GM12891 (cell line): ENCODE data around the gene VPS11.

ENCODE experiments used
- DNase-seq: peaks from one replicate; pipeline ENCODE4 v3.0.0; 2011; ENCODE audit warnings: low spot score; ENCODE audit not compliant: insufficient read length
- FAIRE-seq: peaks from 2 replicates; lab custom pipeline; 2011; peaks lifted over from hg19 to GRCh38; lab: Jason Lieb, UNC
- PAX5 ChIP-seq: IDR thresholded peaks from 2 replicates; pipeline ENCODE4 v1.6.1; 2011; ENCODE audit warnings: low read length, moderate library complexity, mild to moderate bottlenecking; ENCODE audit not compliant: insufficient read depth, severe bottlenecking
- POLR2A ChIP-seq: IDR thresholded peaks from 2 replicates; pipeline ENCODE4 v1.6.1; 2011; ENCODE audit warnings: low read depth, low read length, control low read depth
- POLR2AphosphoS5 ChIP-seq: IDR thresholded peaks from 2 replicates; pipeline ENCODE4 v1.6.1; 2011; ENCODE audit warnings: low read depth, low read length, control low read depth
- POU2F2 ChIP-seq: IDR thresholded peaks from 2 replicates; pipeline ENCODE4 v1.6.1; 2011; ENCODE audit warnings: low read depth, mild to moderate bottlenecking, control low read depth, low read length, moderate library complexity
- SPI1 ChIP-seq: IDR thresholded peaks from 2 replicates; pipeline ENCODE4 v1.6.1; 2011; ENCODE audit warnings: low read depth, low read length, control low read depth
- TAF1 ChIP-seq: IDR thresholded peaks from 2 replicates; pipeline ENCODE4 v1.6.1; 2011; ENCODE audit warnings: low read depth, low read length, control low read depth

VPS11 gene

DNA sequence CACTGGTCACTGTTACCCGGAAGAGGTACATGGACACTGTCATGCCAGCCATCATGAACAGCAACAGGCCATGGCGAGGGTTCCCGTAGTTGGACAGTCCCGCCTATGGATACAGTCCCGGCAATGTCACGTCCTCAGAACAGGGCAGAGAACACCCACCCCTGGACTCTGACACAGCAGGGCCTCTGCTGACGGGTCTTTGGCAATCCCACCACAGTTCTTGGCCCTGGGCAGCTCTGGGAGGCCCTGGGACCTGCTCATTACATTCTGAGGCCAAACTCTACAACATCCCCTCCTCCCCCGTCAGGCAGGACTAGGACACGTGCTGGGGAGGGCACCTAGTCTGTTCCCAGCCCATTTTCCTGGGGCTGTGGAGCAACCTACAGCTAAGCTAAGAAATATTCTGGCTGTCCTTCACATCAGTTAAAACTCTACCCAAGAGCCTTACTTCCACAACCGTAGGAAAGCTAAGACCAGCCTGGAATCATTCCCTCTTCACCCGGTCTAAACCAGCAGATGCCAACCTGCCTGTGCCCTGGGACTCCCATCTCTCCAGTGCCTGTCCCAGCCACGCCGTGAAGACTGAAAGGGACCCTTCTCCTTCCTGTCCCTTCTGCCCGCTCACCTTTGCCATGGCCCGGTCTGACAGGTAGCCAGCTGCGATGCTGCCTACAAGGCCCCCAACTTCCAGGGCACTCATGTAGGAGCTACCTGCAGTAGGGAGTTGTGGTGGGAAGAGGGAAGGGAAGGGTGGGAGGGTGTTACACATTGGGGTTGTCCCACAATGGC is 41.4 kb upstream of the VPS11 start:
- DNase-seq: no peak
- TF ChIP-seq TAF1 (no peak), SPI1 (no peak), POU2F2 (no peak), POLR2AphosphoS5 (no peak), PAX5 (no peak), POLR2A (no peak)
- FAIRE-seq: no peak

DNA sequence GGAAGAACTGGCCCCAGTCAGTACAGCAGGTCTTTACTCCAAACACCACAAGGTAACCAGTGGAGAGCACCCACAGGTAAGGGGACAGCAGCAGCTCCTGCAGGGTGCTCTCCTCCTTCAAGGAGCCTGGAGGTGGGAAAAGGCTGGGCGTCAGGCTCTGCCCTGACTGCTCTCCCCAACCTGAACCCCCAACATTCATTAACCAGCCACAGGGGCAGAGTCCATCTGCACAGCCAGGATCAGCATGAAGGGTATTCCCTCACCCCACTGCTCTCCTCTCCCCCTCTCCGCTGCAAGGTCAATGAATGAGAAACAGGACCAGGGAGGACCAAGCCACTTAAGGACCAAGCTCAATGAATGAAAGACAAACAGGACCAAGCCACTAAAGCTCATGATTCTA is 40.6 kb upstream of the VPS11 start:
- FAIRE-seq (no peak), DNase-seq (no peak)
- TF ChIP-seq POLR2AphosphoS5 (no peak), TAF1 (no peak), PAX5 (no peak), POU2F2 (no peak), POLR2A (no peak), SPI1 (no peak)

DNA sequence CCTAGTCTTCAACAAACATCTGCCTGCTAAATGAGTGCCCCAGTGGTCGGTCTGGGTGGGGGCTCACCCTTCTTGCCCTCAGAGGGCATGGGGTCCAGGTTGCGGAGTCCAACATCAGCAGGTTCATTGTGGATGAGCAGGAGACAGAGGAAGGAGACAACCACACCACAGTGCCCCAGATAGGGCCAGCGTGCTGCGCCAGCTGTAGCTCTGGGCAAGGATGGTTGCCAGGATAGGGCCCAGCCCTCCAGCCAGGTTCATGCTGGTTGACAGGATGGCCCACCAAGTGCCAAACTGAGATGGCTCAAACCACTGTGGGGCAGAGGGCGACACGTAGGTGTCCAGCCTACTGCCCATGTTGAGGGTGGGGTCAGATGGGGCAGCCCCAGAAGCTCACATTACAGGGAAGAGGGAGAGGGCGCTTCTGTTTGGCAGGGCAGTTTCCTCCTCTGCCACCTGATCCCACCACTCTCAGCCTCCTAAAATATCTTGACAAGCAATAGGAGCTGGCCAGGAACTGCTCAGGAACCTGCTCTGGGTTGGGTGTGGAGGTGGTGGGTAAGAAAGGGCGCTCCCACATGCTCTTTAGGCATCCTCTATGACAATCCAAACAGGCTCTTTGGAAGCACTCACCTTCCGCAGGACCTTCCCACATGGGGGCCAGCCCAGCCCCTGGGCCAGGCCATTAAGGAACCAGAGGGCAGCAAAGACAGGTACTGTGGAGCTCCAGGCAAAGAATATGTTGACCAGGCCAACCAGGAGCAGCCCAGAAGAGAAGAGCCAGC is 39.9 kb upstream of the VPS11 start:
- FAIRE-seq: no peak
- no peak for TF ChIP-seq TAF1
- no peak for TF ChIP-seq POLR2AphosphoS5
- TF ChIP-seq POU2F2: no peak
- TF ChIP-seq POLR2A: no peak
- TF ChIP-seq PAX5: no peak
- TF ChIP-seq SPI1: no peak
- no peak for DNase-seq

DNA sequence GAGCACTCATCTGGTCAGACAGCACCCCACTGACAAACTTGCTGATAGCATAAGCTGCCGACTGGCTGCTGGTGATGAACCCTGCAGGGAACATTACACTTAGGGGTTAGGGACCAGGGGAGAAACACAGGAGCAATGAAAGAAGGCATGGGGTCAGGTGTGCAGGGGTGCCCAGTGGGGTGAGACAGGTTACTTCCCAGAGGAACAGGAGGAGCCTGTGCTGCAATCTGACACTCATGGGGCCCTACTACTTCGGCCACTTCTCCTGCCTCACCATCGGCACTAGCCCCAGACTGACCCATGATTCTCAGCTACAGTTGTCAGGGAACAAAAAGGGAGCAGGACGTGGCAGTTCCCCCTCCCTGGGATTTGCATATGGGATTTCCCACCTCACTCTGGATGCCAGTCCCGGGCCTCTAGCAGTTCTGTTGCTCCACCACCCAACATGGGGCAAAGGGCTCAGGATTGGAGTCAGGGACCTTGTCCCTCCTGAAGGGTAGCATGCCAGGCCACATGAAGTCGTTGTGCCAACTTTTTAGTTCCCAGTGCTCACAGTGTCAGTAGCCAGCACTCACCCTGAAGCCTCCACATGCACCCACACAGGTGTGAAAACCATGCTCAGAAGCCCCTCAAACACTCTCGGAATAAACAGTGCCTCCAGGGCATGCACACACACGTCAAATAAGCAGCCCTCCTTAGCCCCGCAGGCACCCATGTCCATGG is 39.1 kb upstream of the VPS11 start:
- DNase-seq (no peak), FAIRE-seq (no peak)
- TF ChIP-seq POU2F2 (no peak), SPI1 (no peak), POLR2AphosphoS5 (no peak), TAF1 (no peak), POLR2A (no peak), PAX5 (no peak)

DNA sequence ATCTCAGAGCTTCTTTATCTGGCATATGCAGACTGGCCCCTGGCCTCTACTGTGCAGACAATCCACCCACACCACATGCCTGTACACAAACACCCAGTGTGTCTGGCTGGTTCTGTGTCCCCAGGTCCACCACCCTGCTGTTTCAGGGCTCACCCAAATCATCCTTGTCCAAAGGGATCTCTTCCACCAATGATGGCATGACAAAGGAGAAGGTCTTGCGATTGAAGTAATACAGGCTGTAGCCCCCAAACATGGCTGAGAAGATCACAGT is 38.6 kb upstream of the VPS11 start:
- FAIRE-seq: peak; percentile 57

DNA sequence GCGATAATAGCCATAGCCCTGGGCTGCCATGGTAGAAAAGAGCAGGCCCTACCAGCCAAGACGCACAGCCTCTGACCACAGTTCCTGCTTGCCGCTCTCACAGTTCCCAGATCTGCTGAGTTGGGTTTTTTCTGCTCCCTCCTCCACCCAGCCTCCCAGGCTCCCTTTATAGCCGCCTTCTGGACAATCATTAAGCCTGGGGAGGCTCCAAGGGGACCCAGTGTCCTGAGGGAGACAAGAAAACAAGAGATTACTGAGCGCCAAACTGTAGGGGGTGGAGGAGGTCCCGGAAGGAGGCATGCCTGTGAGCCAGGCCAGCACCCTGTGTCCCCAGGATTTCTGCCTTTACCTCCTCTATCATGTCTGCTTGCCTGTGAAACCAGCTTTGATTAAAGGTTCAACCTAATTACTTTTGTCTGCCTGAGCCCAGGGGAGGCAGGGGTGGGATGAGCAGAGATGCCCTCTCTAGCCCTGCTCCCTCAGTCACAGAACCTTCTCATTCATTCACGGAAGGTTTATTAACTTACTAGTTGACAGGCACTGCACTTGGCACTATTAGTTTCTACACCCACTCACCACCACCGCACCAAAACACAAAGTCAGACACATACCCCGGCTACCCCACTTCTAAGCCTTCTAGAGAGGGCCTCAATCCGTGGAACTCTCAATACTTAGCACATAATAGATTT is 38.1 kb upstream of the VPS11 start:
- no peak for DNase-seq
- FAIRE-seq: peak; percentile 51
- TF ChIP-seq TAF1 (no peak), SPI1 (no peak), POLR2A (no peak), POU2F2 (no peak), PAX5 (no peak), POLR2AphosphoS5 (no peak)

More for the DNA sequence above, 38.6 kb upstream of the VPS11 start:
- TF ChIP-seq POLR2A (no peak), POU2F2 (no peak), SPI1 (no peak), TAF1 (no peak), PAX5 (no peak), POLR2AphosphoS5 (no peak)
- no peak for DNase-seq

DNA sequence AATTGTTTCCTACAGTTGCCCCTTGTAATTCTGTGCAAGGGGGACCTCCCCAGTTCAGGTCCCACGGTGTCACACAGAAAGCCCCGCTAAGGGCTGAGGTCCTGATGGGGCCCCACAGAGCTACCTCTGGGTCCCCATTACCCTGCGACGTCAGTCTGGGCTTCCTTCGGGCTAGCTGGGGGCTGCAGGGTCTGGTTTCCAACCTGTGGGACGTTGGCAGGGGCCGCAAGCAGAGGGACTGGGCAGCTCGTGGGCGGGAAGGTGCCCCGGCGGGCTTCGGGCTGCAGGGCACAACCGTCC is 37.6 kb upstream of the VPS11 start:
- DNase-seq (no peak), FAIRE-seq (no peak)
- no peak for TF ChIP-seq SPI1
- no peak for TF ChIP-seq POU2F2
- TF ChIP-seq PAX5: no peak
- TF ChIP-seq POLR2AphosphoS5: no peak
- TF ChIP-seq POLR2A: no peak
- TF ChIP-seq TAF1: no peak

DNA sequence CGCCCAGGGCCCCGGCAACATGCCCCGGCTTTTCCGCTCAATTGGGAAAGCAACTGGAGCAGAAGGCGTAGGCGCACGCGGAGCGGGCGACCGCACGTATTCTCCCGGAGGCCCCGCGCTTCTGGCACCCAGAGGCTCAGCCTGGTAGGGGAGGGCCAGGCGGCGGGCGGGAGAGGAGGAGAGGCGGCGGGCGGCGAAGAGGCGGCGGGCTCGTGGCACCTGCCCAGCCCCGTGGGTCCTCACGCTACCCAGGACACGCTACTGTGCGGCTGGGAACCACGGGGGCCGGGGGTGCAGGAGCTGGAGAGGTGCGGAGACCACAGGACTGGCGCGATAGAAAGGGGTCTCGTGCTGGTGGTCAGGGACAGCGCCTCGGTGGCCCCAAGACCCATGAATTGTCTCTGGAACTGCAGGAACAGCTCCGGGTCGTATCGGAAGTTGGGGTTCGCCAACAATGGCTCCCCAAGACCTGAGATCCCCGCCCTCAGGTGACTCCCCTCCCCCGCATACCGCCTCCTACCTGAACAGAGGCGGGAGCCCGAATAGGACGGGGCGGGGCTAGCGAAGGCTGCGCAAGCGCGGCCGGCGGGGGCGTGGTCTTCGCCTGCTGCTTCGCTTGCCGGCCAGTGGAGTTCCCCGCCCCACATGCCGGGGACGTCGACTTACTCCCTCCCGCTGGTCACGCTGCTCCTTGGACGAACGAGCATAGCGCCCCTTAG is 37.1 kb upstream of the VPS11 start, which contains the start of gene SLC37A4:
Gene SLC37A4 (minus strand): TSS at position 549 of the 719 bp plus-strand sequence.
- peak; percentile 99 for FAIRE-seq
- TF ChIP-seq SPI1: no peak
- TF ChIP-seq POLR2AphosphoS5: no peak
- no peak for TF ChIP-seq TAF1
- TF ChIP-seq PAX5: peak; percentile 46
- TF ChIP-seq POU2F2: 0 out of 2 replicates have a peak, but pooled peaks have one; percentile 26
- 0 out of 2 replicates have a peak, but pooled peaks have one; percentile 20 for TF ChIP-seq POLR2A
- DNase-seq: peak; percentile 98
